Gastroesophageal sphincter (tissue), 3 donors: ENCODE results near the gene CNOT3.

Source experiments
- EP300 ChIP-seq: sonication (generic); formaldehyde crosslinking; IDR thresholded peaks from one replicate; pipeline ENCODE4 v1.6.1; 2017; ENCODE audit warnings: antibody characterized with exemption, mild to moderate bottlenecking
- POLR2A ChIP-seq, 2 donors: fragments of 450-650 bp; IDR thresholded peaks; one replicate each; pipeline ENCODE4 v1.6.1; 2017; ENCODE audit warnings: antibody characterized with exemption in 2 of 2, mild to moderate bottlenecking in 2 of 2, moderate library complexity in 1 of 2
- POLR2AphosphoS5 ChIP-seq: sonication (generic); formaldehyde crosslinking; IDR thresholded peaks from one replicate; pipeline ENCODE4 v1.6.1; 2017; ENCODE audit warnings: antibody characterized with exemption
- TF ChIP-seq, protein P1 (sequence below), 4 experiments: fragments of 200-600 bp in 2 of 4; fragments of 450-650 bp in 2 of 4; sonication (generic) in 1 of 4; IDR thresholded peaks; one replicate each; pipeline ENCODE4 v1.5.1; 2017 to 2019; ENCODE audit warnings: antibody characterized with exemption in 4 of 4, mild to moderate bottlenecking in 2 of 4, moderate library complexity in 2 of 4

DNA sequence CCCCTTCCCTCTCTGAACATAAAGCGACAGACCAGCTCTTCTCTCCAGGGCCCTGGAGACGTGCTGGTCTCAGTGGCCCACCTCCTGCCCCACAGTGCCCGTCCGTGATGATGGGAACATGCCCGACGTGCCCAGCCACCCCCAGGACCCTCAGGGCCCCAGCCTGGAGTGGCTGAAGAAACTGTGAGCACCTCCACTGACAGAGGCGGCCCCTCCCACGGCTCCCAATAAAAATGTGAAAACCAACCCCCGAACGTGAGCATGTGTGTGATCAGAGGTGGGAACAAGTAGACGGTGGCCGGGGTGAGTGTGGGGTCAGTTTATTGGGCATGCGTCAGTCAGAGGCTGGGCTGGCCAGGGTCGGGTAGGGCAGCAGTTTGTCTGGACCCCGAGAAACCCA is 30.8 kb upstream of the CNOT3 start:
- TF ChIP-seq POLR2A (IDR thresholded peaks at IDR 0.05): no peak
- TF ChIP-seq, protein P1, sequence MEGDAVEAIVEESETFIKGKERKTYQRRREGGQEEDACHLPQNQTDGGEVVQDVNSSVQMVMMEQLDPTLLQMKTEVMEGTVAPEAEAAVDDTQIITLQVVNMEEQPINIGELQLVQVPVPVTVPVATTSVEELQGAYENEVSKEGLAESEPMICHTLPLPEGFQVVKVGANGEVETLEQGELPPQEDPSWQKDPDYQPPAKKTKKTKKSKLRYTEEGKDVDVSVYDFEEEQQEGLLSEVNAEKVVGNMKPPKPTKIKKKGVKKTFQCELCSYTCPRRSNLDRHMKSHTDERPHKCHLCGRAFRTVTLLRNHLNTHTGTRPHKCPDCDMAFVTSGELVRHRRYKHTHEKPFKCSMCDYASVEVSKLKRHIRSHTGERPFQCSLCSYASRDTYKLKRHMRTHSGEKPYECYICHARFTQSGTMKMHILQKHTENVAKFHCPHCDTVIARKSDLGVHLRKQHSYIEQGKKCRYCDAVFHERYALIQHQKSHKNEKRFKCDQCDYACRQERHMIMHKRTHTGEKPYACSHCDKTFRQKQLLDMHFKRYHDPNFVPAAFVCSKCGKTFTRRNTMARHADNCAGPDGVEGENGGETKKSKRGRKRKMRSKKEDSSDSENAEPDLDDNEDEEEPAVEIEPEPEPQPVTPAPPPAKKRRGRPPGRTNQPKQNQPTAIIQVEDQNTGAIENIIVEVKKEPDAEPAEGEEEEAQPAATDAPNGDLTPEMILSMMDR (IDR thresholded peaks at IDR 0.05): no peak
- TF ChIP-seq EP300: no peak
- TF ChIP-seq POLR2AphosphoS5: no peak
